Peyer's patch (tissue), 4 donors: ENCODE measurements around the gene WDTC1.

Experiments
- CTCF ChIP-seq, 6 experiments: fragments of 450-650 bp in 4 of 6; fragments of 200-600 bp in 2 of 6; sonication (generic) in 1 of 6; IDR thresholded peaks; one replicate each; pipeline ENCODE4 v1.5.1; 2017 to 2019; ENCODE audit warnings: antibody characterized with exemption in 6 of 6, mild to moderate bottlenecking in 3 of 6, moderate library complexity in 1 of 6
- POLR2A ChIP-seq, 2 donors: fragments of 450-650 bp; IDR thresholded peaks; one replicate each; pipeline ENCODE4 v1.5.1; 2017; ENCODE audit warnings: antibody characterized with exemption in 2 of 2, mild to moderate bottlenecking in 2 of 2, moderate library complexity in 2 of 2

GRCh38 chr1:27267153-27267552, 32.7 kb downstream of the WDTC1 start:
- TF ChIP-seq CTCF (IDR thresholded peaks at IDR 0.05) = no peak
- no peak for TF ChIP-seq POLR2A (IDR thresholded peaks at IDR 0.05)
